Stimulated activated memory B cell treated with anti-CD40 and anti-IgM and Interleukin-4, amounts not matched to agents 10 μg/mL and 1 μg/mL and 100 μg/mL, for 72 hours (primary cell): Measurements from ENCODE around the gene FHOD3.

Source experiments
- ATAC-seq: fragments of 150-1000 bp; cut with Tn5 transposase; 2 replicates; pipeline ENCODE4 v1.10.0; 2021
- H3K27ac Mint-ChIP-seq: one replicate; pipeline ENCODE4 v1.8.0; 2022; ENCODE audit warnings: mild to moderate bottlenecking, mixed read lengths
- H3K27me3 Mint-ChIP-seq: one replicate; pipeline ENCODE4 v1.8.0; 2022; ENCODE audit warnings: mixed read lengths
- H3K36me3 Mint-ChIP-seq: one replicate; pipeline ENCODE4 v1.8.0; 2022; ENCODE audit warnings: mixed read lengths
- H3K4me1 Mint-ChIP-seq: one replicate; pipeline ENCODE4 v1.8.0; 2022; ENCODE audit warnings: mixed read lengths
- H3K4me3 Mint-ChIP-seq: one replicate; pipeline ENCODE4 v1.8.0; 2022; ENCODE audit warnings: mild to moderate bottlenecking, moderate library complexity, mixed read lengths
- H3K9me3 Mint-ChIP-seq: one replicate; pipeline ENCODE4 v1.8.0; 2022; ENCODE audit warnings: mixed read lengths

FHOD3 gene

DNA sequence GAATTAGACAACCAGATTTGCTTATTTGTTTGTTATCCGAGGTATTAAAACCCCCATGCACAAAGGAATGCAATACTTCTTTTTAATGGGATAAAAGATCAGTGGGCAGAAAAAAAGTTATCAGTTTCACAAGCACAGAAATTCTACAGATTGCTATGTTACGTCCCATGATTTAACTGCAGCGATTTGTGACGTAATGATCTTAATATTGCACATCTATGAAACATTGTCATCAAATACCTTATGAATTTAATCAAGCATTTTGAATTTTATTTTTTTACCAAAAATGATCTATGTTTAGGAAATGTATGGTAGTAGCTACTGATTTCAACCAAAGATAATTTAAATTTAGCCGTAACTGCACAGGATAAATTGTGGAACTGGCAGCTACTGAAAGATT lies 138.9 kb downstream of the FHOD3 start:
- no peak for ATAC-seq
- H3K9me3 Mint-ChIP-seq = no peaks in the 10 kb centered on the region
- no peaks in the 10 kb centered on the region for H3K4me1 Mint-ChIP-seq
- no peak overlapping the region for H3K4me3 Mint-ChIP-seq
- H3K36me3 Mint-ChIP-seq = no peaks in the 10 kb centered on the region
- H3K27me3 Mint-ChIP-seq = peaks cover 26% of the 10 kb centered on the region
- H3K27ac Mint-ChIP-seq = no peak overlapping the region

- Mint-ChIP-seq H3K27ac (no peak overlapping the region), H3K9me3 (no peaks in the 10 kb centered on the region), H3K36me3 (no peaks in the 10 kb centered on the region), H3K4me3 (no peak overlapping the region), H3K27me3 (peaks cover 52% of the 10 kb centered on the region), H3K4me1 (no peaks in the 10 kb centered on the region)
- no peak for ATAC-seq
These were observed 143.1 kb downstream of the FHOD3 start for GRCh38 chr18:36440614-36441013.

- ATAC-seq = no peak
- Mint-ChIP-seq H3K4me3 (no peak overlapping the region), H3K36me3 (no peaks in the 10 kb centered on the region), H3K4me1 (no peaks in the 10 kb centered on the region), H3K27me3 (peaks cover 52% of the 10 kb centered on the region), H3K9me3 (no peaks in the 10 kb centered on the region), H3K27ac (no peak overlapping the region)
These were observed 144.1 kb downstream of the FHOD3 start for GRCh38 chr18:36441426-36442240.

DNA sequence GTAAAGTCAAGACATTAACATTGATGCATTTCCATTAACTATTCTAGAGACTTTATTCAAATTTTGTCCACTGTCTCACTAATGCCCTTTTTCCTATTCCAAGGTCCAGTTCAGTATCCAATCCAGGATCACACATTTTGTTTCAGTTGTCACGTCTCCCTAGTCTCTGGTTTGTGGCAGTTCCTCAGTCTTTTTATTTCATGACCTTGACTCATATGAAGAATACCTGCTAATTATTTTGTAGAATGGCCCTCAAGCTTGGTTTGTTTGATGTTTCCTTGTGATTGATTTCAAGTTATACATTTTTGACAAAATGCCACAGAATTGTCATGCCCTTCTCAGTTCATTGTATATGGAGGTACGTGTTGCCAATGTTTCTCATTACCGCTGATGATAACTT lies 145.2 kb downstream of the FHOD3 start:
- Mint-ChIP-seq H3K4me1 (no peaks in the 10 kb centered on the region), H3K9me3 (no peaks in the 10 kb centered on the region), H3K27ac (no peak overlapping the region), H3K27me3 (peaks cover 51% of the 10 kb centered on the region), H3K4me3 (no peak overlapping the region), H3K36me3 (no peaks in the 10 kb centered on the region)
- no peak for ATAC-seq

DNA sequence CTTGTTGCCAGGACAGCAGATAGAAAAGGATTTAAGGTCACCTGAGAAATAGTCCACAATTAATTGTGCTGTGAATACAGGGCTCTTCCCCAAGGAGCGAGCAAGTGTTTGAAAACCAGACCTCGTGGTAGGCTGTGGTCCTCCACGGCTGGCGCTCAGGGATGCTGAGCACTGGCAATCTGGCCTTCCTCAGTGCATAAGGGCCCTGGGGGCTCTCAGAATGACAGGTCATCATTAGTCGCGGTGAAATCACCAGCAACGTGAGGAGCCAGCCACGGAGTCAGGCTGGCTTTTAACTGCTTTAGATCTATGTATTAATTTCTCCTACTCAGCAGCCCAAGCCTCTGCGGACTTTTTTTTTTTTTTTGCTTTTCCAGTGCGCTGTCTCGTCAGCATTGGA lies 148.5 kb downstream of the FHOD3 start:
- ATAC-seq = no peak
- no peak overlapping the region for H3K4me3 Mint-ChIP-seq

GRCh38 chr18:36448384-36449290 lies 151.1 kb downstream of the FHOD3 start:
- no peaks in the 10 kb centered on the region for H3K36me3 Mint-ChIP-seq
- no peaks in the 10 kb centered on the region for H3K4me1 Mint-ChIP-seq
- peaks cover 12% of the 10 kb centered on the region for H3K27me3 Mint-ChIP-seq
- H3K4me3 Mint-ChIP-seq = no peak overlapping the region
- H3K27ac Mint-ChIP-seq = no peak overlapping the region
- ATAC-seq = no peak
- no peaks in the 10 kb centered on the region for H3K9me3 Mint-ChIP-seq

More for the DNA sequence above, 148.5 kb downstream of the FHOD3 start:
- Mint-ChIP-seq H3K27me3 (peaks cover 29% of the 10 kb centered on the region), H3K36me3 (no peaks in the 10 kb centered on the region), H3K4me1 (no peaks in the 10 kb centered on the region), H3K9me3 (no peaks in the 10 kb centered on the region), H3K27ac (no peak overlapping the region)

- Mint-ChIP-seq H3K4me1 (no peaks in the 10 kb centered on the region), H3K9me3 (no peaks in the 10 kb centered on the region)
- no peak for ATAC-seq
These were observed 151.9 kb downstream of the FHOD3 start for GRCh38 chr18:36449451-36449850.

GRCh38 chr18:36450264-36450663 lies 152.8 kb downstream of the FHOD3 start:
- Mint-ChIP-seq H3K27me3 (no peaks in the 10 kb centered on the region), H3K27ac (no peak overlapping the region), H3K4me3 (no peak overlapping the region), H3K36me3 (no peaks in the 10 kb centered on the region), H3K9me3 (no peaks in the 10 kb centered on the region), H3K4me1 (no peaks in the 10 kb centered on the region)
- no peak for ATAC-seq

More at GRCh38 chr18:36449451-36449850, 151.9 kb downstream of the FHOD3 start:
- H3K27me3 Mint-ChIP-seq = peaks cover 4% of the 10 kb centered on the region
- no peak overlapping the region for H3K4me3 Mint-ChIP-seq
- no peak overlapping the region for H3K27ac Mint-ChIP-seq
- no peaks in the 10 kb centered on the region for H3K36me3 Mint-ChIP-seq

GRCh38 chr18:36451454-36452251 lies 154.1 kb downstream of the FHOD3 start:
- Mint-ChIP-seq H3K9me3 (no peaks in the 10 kb centered on the region), H3K4me3 (no peak overlapping the region), H3K4me1 (no peaks in the 10 kb centered on the region), H3K36me3 (no peaks in the 10 kb centered on the region), H3K27me3 (no peaks in the 10 kb centered on the region), H3K27ac (no peak overlapping the region)
- no peak for ATAC-seq

GRCh38 chr18:36454245-36454644 lies 156.7 kb downstream of the FHOD3 start:
- Mint-ChIP-seq H3K36me3 (no peaks in the 10 kb centered on the region), H3K4me1 (no peaks in the 10 kb centered on the region), H3K9me3 (no peaks in the 10 kb centered on the region), H3K27ac (no peak overlapping the region), H3K27me3 (no peaks in the 10 kb centered on the region), H3K4me3 (no peak overlapping the region)
- ATAC-seq = no peak

DNA sequence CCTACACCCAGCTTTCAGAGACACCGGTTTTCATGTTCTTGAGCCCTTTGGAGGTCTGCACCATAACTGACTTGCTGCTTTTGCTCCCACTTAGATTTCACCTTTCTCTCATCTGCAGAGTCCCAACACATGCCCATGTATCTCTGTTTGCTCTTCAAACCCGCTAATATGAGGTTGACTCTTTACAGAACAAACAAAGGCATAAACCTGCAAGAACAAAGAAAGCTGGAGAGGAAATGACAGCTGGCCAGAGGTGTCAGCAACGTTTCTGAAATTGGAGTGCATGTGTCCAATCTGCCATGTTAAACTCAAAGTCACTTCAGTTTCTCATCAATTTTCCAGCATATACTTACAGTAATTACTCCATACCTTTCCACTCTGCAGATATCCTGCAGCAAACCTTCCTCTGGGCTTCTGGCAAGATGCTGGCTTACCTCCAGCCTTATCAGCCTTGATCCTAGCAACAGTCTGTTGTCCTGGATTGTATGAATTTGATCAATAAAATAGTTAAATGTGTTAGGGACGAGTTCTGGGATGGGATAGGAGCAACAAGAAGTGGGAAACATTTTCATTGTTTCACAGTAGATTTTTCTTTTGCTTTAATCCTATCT lies 157.4 kb downstream of the FHOD3 start:
- Mint-ChIP-seq H3K9me3 (no peaks in the 10 kb centered on the region), H3K36me3 (no peaks in the 10 kb centered on the region), H3K27me3 (no peaks in the 10 kb centered on the region), H3K27ac (no peak overlapping the region), H3K4me1 (no peaks in the 10 kb centered on the region), H3K4me3 (no peak overlapping the region)
- ATAC-seq = no peak

GRCh38 chr18:36455931-36456330 lies 158.4 kb downstream of the FHOD3 start:
- H3K27me3 Mint-ChIP-seq = no peaks in the 10 kb centered on the region
- ATAC-seq = no peak

GRCh38 chr18:36456622-36457021 lies 159.1 kb downstream of the FHOD3 start:
- H3K36me3 Mint-ChIP-seq = no peaks in the 10 kb centered on the region
- no peak for ATAC-seq
- H3K27ac Mint-ChIP-seq = no peak overlapping the region
- no peaks in the 10 kb centered on the region for H3K4me1 Mint-ChIP-seq
- no peaks in the 10 kb centered on the region for H3K27me3 Mint-ChIP-seq
- no peaks in the 10 kb centered on the region for H3K9me3 Mint-ChIP-seq
- no peak overlapping the region for H3K4me3 Mint-ChIP-seq

More at GRCh38 chr18:36455931-36456330, 158.4 kb downstream of the FHOD3 start:
- H3K9me3 Mint-ChIP-seq = no peaks in the 10 kb centered on the region
- no peak overlapping the region for H3K4me3 Mint-ChIP-seq
- H3K4me1 Mint-ChIP-seq = no peaks in the 10 kb centered on the region
- no peak overlapping the region for H3K27ac Mint-ChIP-seq
- no peaks in the 10 kb centered on the region for H3K36me3 Mint-ChIP-seq

DNA sequence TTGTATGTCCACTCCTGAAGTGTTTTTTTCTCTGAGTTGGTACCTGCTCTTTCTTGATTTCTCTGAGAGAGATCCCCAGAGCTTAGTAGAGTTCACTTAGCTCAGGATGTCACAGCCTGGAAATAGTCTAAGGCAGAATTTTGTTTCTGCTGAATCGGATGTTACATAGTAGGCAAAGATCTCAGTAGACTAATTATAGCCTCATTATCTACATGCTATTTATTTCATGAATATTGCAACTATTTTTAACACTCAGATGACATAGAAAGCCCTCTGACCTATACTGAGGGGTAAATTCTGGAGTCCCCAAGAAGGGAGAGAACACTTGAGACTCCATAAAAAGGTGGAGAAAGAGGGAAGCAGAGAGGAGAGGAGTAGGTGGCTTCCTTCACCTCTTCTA lies 160.2 kb downstream of the FHOD3 start:
- no peak overlapping the region for H3K4me3 Mint-ChIP-seq
- no peaks in the 10 kb centered on the region for H3K36me3 Mint-ChIP-seq
- no peaks in the 10 kb centered on the region for H3K9me3 Mint-ChIP-seq
- no peak overlapping the region for H3K27ac Mint-ChIP-seq
- no peaks in the 10 kb centered on the region for H3K4me1 Mint-ChIP-seq
- ATAC-seq = no peak
- no peaks in the 10 kb centered on the region for H3K27me3 Mint-ChIP-seq

- Mint-ChIP-seq H3K4me1 (no peaks in the 10 kb centered on the region), H3K9me3 (no peaks in the 10 kb centered on the region), H3K27me3 (no peaks in the 10 kb centered on the region), H3K27ac (no peak overlapping the region), H3K36me3 (no peaks in the 10 kb centered on the region), H3K4me3 (no peak overlapping the region)
- ATAC-seq = no peak
These were observed 160.8 kb downstream of the FHOD3 start for GRCh38 chr18:36458306-36458705.
